ENCODE results near the gene TMEM106C. TPM values are rescaled to one million over a fixed set of nuclear protein-coding genes. Genes with fewer than 3 reads are reported as not detected.

The TMEM106C gene
- total and polyA plus RNA-seq, 2 of the 13 experiments (the other 11 are each of a cell fraction or from before 2014, with no cell fraction given) = 132 to 192 TPM

- 0 out of 2 replicates have a peak, but pooled peaks have one; percentile 23 for TF ChIP-seq ZBTB7A (CRISPR knock-in tag; IDR thresholded peaks at IDR 0.05)
- no peak for TF ChIP-seq ZSCAN30 (CRISPR knock-in tag; IDR thresholded peaks at IDR 0.05)
- TF ChIP-seq TRIM22 (IDR thresholded peaks at IDR 0.05) = no peak
- TF ChIP-seq NR3C1 (CRISPR knock-in tag; IDR thresholded peaks at IDR 0.05) = no peak
- no peak for TF ChIP-seq ZNF782 (CRISPR knock-in tag; IDR thresholded peaks at IDR 0.05; ENCODE audit: borderline replicate concordance)
- no peak for TF ChIP-seq PLRG1 (conservative IDR thresholded peaks at IDR 0.05)
- no peak for TF ChIP-seq SMAD3 (CRISPR knock-in tag; IDR thresholded peaks at IDR 0.05)
- TF ChIP-seq ZNF329 (CRISPR knock-in tag; IDR thresholded peaks at IDR 0.05; ENCODE audit: low read depth) = no peak
- peak; percentile 41; the same call in 1 of the 2 replicates for TF ChIP-seq ZNF83 (CRISPR knock-in tag; IDR thresholded peaks at IDR 0.05; ENCODE audit: borderline replicate concordance)
- peak; percentile 78 for TF ChIP-seq HNRNPLL (IDR thresholded peaks at IDR 0.05; ENCODE audit: low read depth, low read length, poor library complexity, severe bottlenecking)
- 0 out of 2 replicates have a peak, but pooled peaks have one; percentile 28 for TF ChIP-seq KLF12 (CRISPR knock-in tag; IDR thresholded peaks at IDR 0.05; ENCODE audit: borderline replicate concordance)
- 0 out of 2 replicates have a peak, but pooled peaks have one; percentile 14 for TF ChIP-seq SMAD1 (CRISPR knock-in tag; IDR thresholded peaks at IDR 0.05; ENCODE audit: borderline replicate concordance, low read depth)
- peak; percentile 62; the same call in 1 of the 2 replicates for TF ChIP-seq ZNF687 (CRISPR knock-in tag; IDR thresholded peaks at IDR 0.05)
- no peak for TF ChIP-seq ZSCAN25 (CRISPR knock-in tag; IDR thresholded peaks at IDR 0.05)
- TF ChIP-seq RFX3 (CRISPR knock-in tag; IDR thresholded peaks at IDR 0.05) = no peak
- peak; percentile 16; the same call in 1 of the 2 replicates for TF ChIP-seq ARID5B (CRISPR knock-in tag; IDR thresholded peaks at IDR 0.05)
- TF ChIP-seq ZNF766 (CRISPR knock-in tag; IDR thresholded peaks at IDR 0.05; ENCODE audit: borderline replicate concordance) = no peak
- TF ChIP-seq ZNF510 (CRISPR knock-in tag; IDR thresholded peaks at IDR 0.05; ENCODE audit: low read depth) = no peak
- TF ChIP-seq HNRNPK (IDR thresholded peaks at IDR 0.05; ENCODE audit: low read depth, low read length, poor library complexity, severe bottlenecking) = no peak
- no peak for TF ChIP-seq MED1 (CRISPR knock-in tag; IDR thresholded peaks at IDR 0.05)
These were observed 40.9 kb downstream of the TMEM106C start, which contains the start of gene COL2A1 (continued) for GRCh38 chr12:48004053-48004941.

All from HepG2 (cell line).